HEK293 (cell line): ENCODE measurements around the gene SCPEP1.

Source experiments
- CTCF ChIA-PET: fragments of 350-600 bp; formaldehyde crosslinking; extraction: SDS; loops from one replicate; lab custom pipeline; 2021; ENCODE audit warnings: antibody characterized with exemption; lab: Yijun Ruan, JAX
- POLR2A ChIA-PET: fragments of 300-600 bp; formaldehyde crosslinking; extraction: SDS; loops from one replicate; lab custom pipeline; 2020; ENCODE audit warnings: antibody characterized with exemption, inconsistent platforms; lab: Yijun Ruan, JAX
- H3K27ac ChIP-seq: fragments of 200-500 bp; sonication (Bioruptor generic); 2 replicates; pipeline ENCODE4 v1.5.1; 2014; ENCODE audit warnings: low read depth, low read length, control low read depth, inconsistent platforms; ENCODE audit errors: extremely low read depth
- H3K36me3 ChIP-seq, 2 experiments: fragments of 200-500 bp in 1 of 2; sonication (Bioruptor generic) in 1 of 2; 1 replicate in 1 of 2; 2 replicates in 1 of 2; pipeline ENCODE4 v1.5.1; 2014 to 2017; ENCODE audit warnings: inconsistent platforms in 2 of 2, low read length in 2 of 2; ENCODE audit not compliant: control insufficient read depth in 2 of 2, insufficient read depth in 1 of 2
- H3K4me1 ChIP-seq: fragments of 200-500 bp; sonication (Bioruptor generic); 2 replicates; pipeline ENCODE4 v1.5.1; 2014; ENCODE audit warnings: mild to moderate bottlenecking, low read length, inconsistent platforms; ENCODE audit not compliant: control insufficient read depth, insufficient read depth
- H3K4me3 ChIP-seq: 2 replicates; pipeline ENCODE4 v1.5.1; 2011; ENCODE audit warnings: low read depth, mild to moderate bottlenecking, control low read depth, low read length, moderate library complexity
- H3K9me3 ChIP-seq: fragments of 200-500 bp; sonication (Bioruptor generic); 2 replicates; pipeline ENCODE4 v1.5.1; 2014; ENCODE audit warnings: low read depth, low read length, inconsistent platforms; ENCODE audit not compliant: control insufficient read depth, insufficient read depth
- EGR2 ChIP-seq: fragments of 450-650 bp; formaldehyde crosslinking; IDR thresholded peaks from 2 replicates; pipeline ENCODE4 v1.5.1; 2016; ENCODE audit warnings: low read depth, missing biosample characterization, missing genetic modification characterization
- GFI1B ChIP-seq: fragments of 450-650 bp; formaldehyde crosslinking; IDR thresholded peaks from 2 replicates; pipeline ENCODE4 v1.5.1; 2016; ENCODE audit warnings: missing biosample characterization, missing genetic modification characterization
- GLI2 ChIP-seq: fragments of 450-650 bp; formaldehyde crosslinking; IDR thresholded peaks from 2 replicates; pipeline ENCODE4; 2017; ENCODE audit warnings: missing biosample characterization, missing genetic modification characterization, low read depth, borderline replicate concordance
- MZF1 ChIP-seq: fragments of 450-650 bp; formaldehyde crosslinking; IDR thresholded peaks from 2 replicates; pipeline ENCODE4 v1.5.1; 2017; ENCODE audit warnings: missing biosample characterization, missing genetic modification characterization, borderline replicate concordance
- OSR2 ChIP-seq: fragments of 450-650 bp; formaldehyde crosslinking; IDR thresholded peaks from 2 replicates; pipeline ENCODE4 v1.5.1; 2016; ENCODE audit warnings: missing biosample characterization, missing genetic modification characterization
- PRDM2 ChIP-seq: fragments of 450-650 bp; formaldehyde crosslinking; IDR thresholded peaks from 2 replicates; pipeline ENCODE4 v1.5.1; 2016; ENCODE audit warnings: missing biosample characterization, missing genetic modification characterization, borderline replicate concordance
- ZBTB20 ChIP-seq: fragments of 450-650 bp; formaldehyde crosslinking; IDR thresholded peaks from 2 replicates; pipeline ENCODE4 v1.5.1; 2016; ENCODE audit warnings: missing biosample characterization, missing genetic modification characterization
- ZBTB48 ChIP-seq: fragments of 450-650 bp; formaldehyde crosslinking; IDR thresholded peaks from 2 replicates; pipeline ENCODE4 v1.5.1; 2016; ENCODE audit warnings: missing biosample characterization, missing genetic modification characterization
- ZNF140 ChIP-seq: fragments of 450-650 bp; formaldehyde crosslinking; IDR thresholded peaks from 2 replicates; pipeline ENCODE4 v1.5.1; 2016; ENCODE audit warnings: missing biosample characterization, missing genetic modification characterization
- ZNF302 ChIP-seq: fragments of 450-650 bp; formaldehyde crosslinking; IDR thresholded peaks from 2 replicates; pipeline ENCODE4 v1.5.1; 2016; ENCODE audit warnings: missing biosample characterization, missing genetic modification characterization, low read depth
- ZNF350 ChIP-seq: fragments of 450-650 bp; formaldehyde crosslinking; IDR thresholded peaks from 2 replicates; pipeline ENCODE4 v1.5.0; 2017; ENCODE audit warnings: missing biosample characterization, mild to moderate bottlenecking, missing genetic modification characterization
- ZNF521 ChIP-seq: fragments of 450-650 bp; formaldehyde crosslinking; IDR thresholded peaks from 2 replicates; pipeline ENCODE4 v1.5.1; 2017; ENCODE audit warnings: missing biosample characterization, mild to moderate bottlenecking, missing genetic modification characterization
- ZNF544 ChIP-seq: fragments of 450-650 bp; formaldehyde crosslinking; IDR thresholded peaks from 2 replicates; pipeline ENCODE4 v1.5.0; 2017; ENCODE audit warnings: missing biosample characterization, missing genetic modification characterization
- ZNF624 ChIP-seq: fragments of 450-650 bp; formaldehyde crosslinking; IDR thresholded peaks from 2 replicates; pipeline ENCODE4 v1.5.1; 2017; ENCODE audit warnings: missing biosample characterization, missing genetic modification characterization
- TF ChIP-seq, protein P1 (sequence below): fragments of 450-650 bp; formaldehyde crosslinking; IDR thresholded peaks from 2 replicates; pipeline ENCODE4 v1.5.1; 2016; ENCODE audit warnings: missing biosample characterization, missing genetic modification characterization
- TF ChIP-seq, protein P2 (sequence below): fragments of 450-650 bp; formaldehyde crosslinking; IDR thresholded peaks from 2 replicates; pipeline ENCODE4 v1.5.1; 2016; ENCODE audit warnings: missing biosample characterization, missing genetic modification characterization, borderline replicate concordance

The SCPEP1 gene

DNA sequence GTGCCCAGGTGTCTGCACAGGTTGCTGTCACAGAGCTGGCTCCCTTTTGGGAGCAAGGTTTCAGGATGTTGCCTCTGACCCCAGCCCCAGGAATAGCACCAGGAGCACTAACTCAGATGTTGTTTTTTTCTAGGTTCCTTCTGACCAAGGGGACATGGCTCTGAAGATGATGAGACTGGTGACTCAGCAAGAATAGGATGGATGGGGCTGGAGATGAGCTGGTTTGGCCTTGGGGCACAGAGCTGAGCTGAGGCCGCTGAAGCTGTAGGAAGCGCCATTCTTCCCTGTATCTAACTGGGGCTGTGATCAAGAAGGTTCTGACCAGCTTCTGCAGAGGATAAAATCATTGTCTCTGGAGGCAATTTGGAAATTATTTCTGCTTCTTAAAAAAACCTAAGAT, 28.1 kb downstream of the SCPEP1 start:
- Histone ChIP-seq H3K36me3 (peaks cover 4 to 36% of the 10 kb centered on the region in 2 experiments; a peak in 2 of 3 replicates), H3K4me1 (no peaks in the 10 kb centered on the region), H3K4me3 (no peak overlapping the region), H3K9me3 (no peaks in the 10 kb centered on the region), H3K27ac (no peak overlapping the region)
- ChIA-PET POLR2A (no interaction called here), CTCF (interaction anchor here (1.5 to 1.9 kb wide), 2 partner anchors 8 to 18 kb away, joined by 4 read pairs; no protein-coding TSS in a partner anchor)
- TF ChIP-seq MZF1 (tag by site-specific recombination) (no peak), ZNF140 (no peak), ZNF521 (tag by site-specific recombination) (no peak), ZNF624 (tag by site-specific recombination) (no peak), ZNF302 (tag by site-specific recombination) (no peak), PRDM2 (tag by site-specific recombination) (no peak), GLI2 (tag by site-specific recombination) (no peak), GFI1B (no peak), ZBTB48 (tag by site-specific recombination) (no peak), ZNF350 (tag by site-specific recombination) (no peak), ZBTB20 (no peak), EGR2 (tag by site-specific recombination) (no peak), OSR2 (tag by site-specific recombination) (no peak), ZNF544 (tag by site-specific recombination) (no peak)
- TF ChIP-seq, protein P1, sequence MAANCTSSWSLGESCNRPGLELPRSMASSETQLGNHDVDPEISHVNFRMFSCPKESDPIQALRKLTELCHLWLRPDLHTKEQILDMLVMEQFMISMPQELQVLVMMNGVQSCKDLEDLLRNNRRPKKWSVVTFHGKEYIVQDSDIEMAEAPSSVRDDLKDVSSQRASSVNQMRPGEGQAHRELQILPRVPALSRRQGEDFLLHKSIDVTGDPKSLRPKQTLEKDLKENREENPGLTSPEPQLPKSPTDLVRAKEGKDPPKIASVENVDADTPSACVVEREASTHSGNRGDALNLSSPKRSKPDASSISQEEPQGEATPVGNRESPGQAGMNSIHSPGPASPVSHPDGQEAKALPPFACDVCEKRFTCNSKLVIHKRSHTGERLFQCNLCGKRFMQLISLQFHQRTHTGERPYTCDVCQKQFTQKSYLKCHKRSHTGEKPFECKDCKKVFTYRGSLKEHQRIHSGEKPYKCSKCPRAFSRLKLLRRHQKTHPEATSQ, result no peak
- TF ChIP-seq, protein P2, sequence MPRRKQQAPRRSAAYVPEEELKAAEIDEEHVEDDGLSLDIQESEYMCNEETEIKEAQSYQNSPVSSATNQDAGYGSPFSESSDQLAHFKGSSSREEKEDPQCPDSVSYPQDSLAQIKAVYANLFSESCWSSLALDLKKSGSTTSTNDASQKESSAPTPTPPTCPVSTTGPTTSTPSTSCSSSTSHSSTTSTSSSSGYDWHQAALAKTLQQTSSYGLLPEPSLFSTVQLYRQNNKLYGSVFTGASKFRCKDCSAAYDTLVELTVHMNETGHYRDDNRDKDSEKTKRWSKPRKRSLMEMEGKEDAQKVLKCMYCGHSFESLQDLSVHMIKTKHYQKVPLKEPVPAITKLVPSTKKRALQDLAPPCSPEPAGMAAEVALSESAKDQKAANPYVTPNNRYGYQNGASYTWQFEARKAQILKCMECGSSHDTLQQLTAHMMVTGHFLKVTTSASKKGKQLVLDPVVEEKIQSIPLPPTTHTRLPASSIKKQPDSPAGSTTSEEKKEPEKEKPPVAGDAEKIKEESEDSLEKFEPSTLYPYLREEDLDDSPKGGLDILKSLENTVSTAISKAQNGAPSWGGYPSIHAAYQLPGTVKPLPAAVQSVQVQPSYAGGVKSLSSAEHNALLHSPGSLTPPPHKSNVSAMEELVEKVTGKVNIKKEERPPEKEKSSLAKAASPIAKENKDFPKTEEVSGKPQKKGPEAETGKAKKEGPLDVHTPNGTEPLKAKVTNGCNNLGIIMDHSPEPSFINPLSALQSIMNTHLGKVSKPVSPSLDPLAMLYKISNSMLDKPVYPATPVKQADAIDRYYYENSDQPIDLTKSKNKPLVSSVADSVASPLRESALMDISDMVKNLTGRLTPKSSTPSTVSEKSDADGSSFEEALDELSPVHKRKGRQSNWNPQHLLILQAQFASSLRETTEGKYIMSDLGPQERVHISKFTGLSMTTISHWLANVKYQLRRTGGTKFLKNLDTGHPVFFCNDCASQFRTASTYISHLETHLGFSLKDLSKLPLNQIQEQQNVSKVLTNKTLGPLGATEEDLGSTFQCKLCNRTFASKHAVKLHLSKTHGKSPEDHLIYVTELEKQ (tag by site-specific recombination), result no peak
